Measurements from ENCODE around the gene CLEC2D.
"Not testable (repeated sequence)": the region's sequence is repeated elsewhere in the genome, so short reads cannot be mapped to it uniquely, and the experiment has no call there.

Gene CLEC2D

DNA sequence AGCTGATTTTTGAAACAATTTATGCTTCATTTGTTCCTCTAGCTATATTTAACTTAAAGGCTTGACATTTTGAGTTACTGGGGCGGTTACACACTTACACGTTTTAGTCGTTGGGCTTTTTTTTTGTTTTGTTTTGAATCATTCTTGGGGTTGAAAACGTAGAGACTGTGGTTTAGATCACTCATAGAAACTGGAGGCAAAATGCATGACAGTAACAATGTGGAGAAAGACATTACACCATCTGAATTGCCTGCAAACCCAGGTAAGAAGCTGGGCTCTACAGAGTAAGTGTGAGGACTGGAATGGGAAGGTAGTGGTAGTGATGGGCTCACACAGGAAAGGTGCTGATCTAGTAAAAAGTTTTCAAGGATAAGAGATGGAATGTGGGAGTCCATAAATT lies at the start of gene CLEC2D:
TSS of gene CLEC2D (plus strand) at position 180 of the 400 bp plus-strand sequence. CDS start at position 202, 22 bp downstream.
- DNase-seq (ENCODE audit: low read depth in 3 of 3, low spot score in 1 of 3), result no peak

DNA sequence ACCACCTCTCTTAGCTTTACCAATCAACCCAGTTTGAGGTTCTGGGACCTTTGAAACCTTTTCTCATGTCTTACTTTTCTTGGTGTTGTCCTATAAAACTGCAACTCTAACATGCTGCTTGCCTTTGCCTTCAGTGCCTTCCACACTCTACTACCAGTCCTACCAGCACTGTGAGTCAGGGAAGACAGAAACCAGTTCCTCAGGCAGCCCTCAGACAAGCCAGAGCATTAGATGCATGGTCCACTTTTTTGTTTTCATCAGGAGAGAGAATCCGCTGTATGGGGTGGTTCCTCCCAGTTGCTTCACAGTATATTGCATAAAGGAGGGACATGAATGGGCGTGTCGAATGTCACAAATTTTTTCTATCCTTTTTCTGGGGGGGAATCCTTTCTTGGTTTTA lies 44.5 kb upstream of the CLEC2D start:
- DNase-seq (ENCODE audit: low read depth in 3 of 3, low spot score in 1 of 3), result no peak

GRCh38 chr12:9626291-9626690 lies 43.2 kb upstream of the CLEC2D start:
- DNase-seq (ENCODE audit: low read depth in 3 of 3, low spot score in 1 of 3), result no peak

GRCh38 chr12:9626821-9627220 lies 42.7 kb upstream of the CLEC2D start:
- no peak for DNase-seq (ENCODE audit: low read depth in 3 of 3, low spot score in 1 of 3)

DNA sequence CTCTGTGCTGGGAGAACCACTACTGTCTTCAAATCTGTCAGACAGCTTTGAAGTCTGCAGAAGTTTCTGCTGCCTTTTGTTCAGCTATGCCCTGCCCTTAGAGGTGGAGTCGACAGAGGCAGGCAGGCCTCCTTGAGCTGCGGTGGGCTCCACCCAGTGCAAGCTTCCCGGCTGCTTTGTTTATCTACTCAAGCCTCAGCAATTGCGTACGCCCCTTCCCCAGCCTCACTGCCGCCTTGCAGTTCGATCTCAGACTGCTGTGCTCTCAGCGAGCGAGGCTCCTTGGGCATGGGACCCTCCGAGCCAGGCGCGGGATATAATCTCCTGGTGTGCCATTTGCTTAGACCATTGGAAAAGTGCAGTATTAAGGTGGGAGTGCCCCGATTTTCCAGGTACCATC lies 36.7 kb upstream of the CLEC2D start:
- DNase-seq (ENCODE audit: low read depth in 3 of 3, low spot score in 1 of 3), result no peak

DNA sequence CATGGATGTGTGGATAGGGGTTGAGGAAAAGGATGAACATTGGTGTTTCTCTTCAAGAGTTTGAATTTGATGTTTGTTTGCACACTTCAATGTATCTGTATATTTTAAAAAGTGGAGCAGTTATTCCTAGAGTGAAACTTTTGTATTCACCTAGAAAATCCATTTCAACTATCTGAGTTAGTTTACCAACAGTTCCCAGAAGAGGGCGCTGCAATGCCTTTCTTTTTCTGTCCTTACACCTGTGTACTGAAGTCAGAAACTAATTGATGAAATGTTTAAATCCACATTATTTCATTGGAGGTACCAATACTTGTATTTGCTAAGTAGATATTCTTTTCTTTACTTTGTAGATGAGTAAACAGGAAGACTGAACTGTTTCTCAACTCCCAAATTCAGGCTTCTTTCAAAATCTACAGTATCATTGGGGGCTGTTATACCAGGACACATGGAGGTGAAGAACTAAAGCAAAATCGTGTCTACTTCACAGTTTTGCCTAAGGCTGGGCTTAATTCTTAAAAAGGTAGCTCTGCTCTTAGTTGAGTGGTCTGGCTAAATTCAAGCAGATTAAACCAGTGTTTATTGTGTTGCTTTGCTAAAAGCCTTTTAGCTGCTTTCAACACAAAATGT lies 35.2 kb upstream of the CLEC2D start:
- peak; percentile 52 to 65 (median 64) for DNase-seq (ENCODE audit: low read depth in 3 of 3, low spot score in 1 of 3)

GRCh38 chr12:9634969-9635754 lies 34.4 kb upstream of the CLEC2D start:
- no peak for DNase-seq (ENCODE audit: low read depth in 3 of 3, low spot score in 1 of 3)

DNA sequence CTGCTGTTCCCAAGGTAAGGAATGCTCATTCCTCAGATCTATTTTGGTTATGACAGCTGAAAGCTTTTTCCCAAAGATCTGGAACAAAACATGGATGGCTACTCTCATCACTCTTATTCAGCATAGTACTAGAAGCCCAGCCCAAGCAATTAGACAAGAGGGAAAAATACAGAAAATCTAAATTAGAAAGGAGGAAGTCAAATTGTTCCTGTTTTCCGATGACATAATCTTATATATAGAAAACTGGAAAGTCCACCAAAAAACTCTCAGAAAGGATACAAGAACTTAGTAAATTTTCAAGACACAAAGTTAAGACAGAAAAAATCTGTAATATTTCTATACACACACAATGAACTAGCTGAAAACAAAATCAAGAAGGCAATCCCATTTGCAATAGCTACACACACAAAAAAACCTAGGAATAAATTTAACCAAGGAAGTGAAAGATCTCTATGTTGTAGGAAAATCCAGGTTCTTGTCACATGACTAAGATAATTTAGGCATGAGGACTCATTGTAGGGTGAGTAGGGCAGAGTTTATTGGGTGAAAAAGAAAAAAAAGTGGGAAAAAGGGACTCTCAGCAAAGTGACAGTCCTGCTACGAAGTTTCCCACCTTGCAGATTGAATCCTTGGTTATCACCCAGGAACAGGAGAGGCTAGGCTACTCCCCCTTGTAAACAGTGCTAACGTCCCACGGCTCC lies 33.2 kb upstream of the CLEC2D start:
- no peak for DNase-seq (ENCODE audit: low read depth in 3 of 3, low spot score in 1 of 3)

DNA sequence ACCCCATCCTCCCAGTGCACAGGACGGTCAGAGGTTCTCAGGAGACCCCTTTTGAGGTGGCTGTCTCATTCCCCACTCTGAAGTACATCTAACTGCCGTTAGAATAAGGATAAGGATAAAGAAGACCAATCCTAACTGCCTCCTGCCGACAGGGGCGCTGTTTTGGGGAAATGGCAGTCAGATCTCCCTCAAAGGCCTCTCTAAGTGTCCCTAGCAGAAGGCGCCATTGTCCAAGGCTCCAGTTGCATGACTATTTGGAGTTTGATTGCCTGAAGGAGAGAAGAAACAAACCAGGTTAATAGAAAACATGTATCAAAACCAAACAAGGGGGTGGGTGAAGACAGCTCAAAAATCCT lies 32.7 kb upstream of the CLEC2D start:
- DNase-seq (ENCODE audit: low read depth in 3 of 3, low spot score in 1 of 3), result no peak

- DNase-seq (ENCODE audit: low read depth in 3 of 3, low spot score in 1 of 3), result no peak
These were observed 29.5 kb upstream of the CLEC2D start for GRCh38 chr12:9640024-9640423.

GRCh38 chr12:9642606-9643265 lies 26.8 kb upstream of the CLEC2D start:
- no peak for DNase-seq (ENCODE audit: low read depth in 3 of 3, low spot score in 1 of 3)

DNA sequence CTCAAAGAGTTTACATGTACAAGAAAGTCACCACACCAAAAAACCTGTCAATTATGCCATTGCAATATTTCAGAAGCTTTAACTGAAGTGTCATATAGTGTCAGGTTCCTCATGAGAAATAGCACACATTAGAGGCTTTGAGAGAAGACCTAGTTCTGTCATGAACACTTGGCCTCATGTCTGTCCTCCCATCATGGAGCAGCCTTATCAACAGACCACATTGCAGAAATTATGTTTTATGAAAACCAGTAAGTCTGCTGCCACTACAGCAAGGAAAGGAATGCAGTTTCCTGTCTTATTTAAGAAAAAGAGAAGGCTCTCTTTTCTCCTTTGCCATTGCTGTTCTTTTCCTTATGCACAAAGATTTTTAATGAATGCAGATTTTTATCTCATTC lies 26.2 kb upstream of the CLEC2D start:
- DNase-seq (ENCODE audit: low read depth in 3 of 3, low spot score in 1 of 3), result no peak

- not testable (repeated sequence) for DNase-seq (ENCODE audit: low read depth in 3 of 3, low spot score in 1 of 3)
These were observed 24.4 kb upstream of the CLEC2D start for GRCh38 chr12:9644985-9645551.

DNA sequence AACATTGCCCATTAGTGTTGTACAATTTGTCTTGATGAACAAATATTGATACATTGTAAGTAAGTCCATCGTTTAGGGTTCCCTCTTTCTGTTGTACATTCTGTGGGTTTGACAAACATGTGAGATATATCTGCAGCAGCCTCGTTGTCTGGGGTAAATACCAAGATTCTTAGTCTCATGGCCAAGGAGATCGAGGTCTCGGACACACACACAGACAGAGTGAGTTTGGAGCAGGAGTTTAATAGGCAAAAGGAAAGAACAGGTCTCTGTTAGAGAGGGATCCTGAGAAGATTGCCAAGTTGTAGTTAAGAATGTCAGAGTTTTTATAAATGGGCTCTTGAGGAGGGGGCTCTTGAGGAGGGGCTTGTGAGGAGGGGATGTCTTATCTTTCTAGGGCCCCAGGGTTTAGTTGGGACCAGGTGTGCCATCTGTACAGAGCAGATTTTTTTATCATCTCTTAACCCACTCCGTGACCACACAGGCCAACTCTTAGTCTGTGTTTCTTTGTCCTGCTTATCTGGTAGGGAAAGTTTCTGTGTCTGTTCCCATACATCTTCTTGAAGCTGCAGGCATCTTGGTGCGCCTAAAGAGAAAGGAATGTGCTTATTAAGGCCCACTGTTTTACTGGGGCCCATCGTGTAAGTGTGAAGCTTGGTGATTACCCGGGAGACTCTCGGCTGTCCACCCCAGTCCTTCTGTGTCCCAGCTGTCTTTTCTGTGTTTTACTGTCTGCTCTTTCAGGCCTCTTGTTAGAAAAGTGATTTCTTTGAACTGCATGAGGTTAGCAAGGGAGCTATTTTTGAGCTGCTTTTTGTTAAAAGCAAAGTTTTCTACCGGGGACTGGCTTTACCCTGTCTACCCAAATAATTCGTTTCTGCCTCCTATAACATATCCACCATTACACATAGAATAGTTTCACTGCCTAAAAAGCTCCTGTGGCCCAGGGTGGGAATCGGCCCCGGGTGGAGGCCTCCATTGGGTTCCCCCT lies 22.4 kb upstream of the CLEC2D start:
- no peak for DNase-seq (ENCODE audit: low read depth in 3 of 3, low spot score in 1 of 3)

DNA sequence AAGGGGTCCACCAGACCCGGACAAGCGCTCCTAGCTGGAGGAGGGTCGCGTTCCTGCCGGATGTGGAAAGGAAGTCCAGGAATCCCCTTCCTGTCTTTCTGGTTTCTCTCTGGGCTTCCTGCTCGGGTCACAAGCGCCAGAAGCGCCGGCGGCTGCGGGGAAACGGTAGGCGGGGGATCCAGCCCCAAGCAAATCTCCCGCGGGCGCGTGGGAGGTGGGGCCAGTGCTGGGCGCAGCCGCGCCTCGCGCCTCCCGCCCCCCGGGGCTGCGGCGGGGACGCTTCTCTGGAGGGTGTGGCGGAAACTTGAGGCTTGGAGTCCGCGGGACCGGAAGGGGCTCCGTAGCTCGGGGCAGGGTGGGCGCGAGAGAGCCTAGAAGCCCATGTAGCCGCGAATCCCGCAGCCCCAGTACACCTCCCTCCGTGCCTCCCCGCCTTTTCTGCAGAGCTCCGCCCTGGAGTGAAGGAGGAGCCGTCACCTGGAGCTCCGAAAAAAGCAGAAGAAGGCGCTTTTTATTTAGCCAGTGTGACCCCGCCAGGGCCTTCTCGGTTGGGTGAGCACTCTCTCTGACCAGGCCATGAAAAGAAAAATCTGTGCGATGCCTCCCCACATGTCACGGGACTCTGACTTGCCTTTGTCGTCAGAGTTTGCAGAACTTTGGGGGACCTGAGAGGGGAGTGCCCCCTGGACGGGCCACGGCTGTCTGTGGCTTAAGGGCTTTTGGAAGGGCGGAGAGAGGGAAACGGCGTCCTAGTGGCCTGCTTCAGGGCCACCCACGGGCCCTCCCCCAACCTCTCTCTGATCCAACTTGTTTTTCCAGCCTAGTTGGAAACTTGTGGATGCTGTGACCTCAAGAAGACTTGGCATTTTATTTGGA lies 21.4 kb upstream of the CLEC2D start:
- DNase-seq (ENCODE audit: low read depth in 3 of 3, low spot score in 1 of 3), result peak; percentile 62 to 78 (median 71)

GRCh38 chr12:9648701-9649531 lies 20.6 kb upstream of the CLEC2D start:
- DNase-seq (ENCODE audit: low read depth in 3 of 3, low spot score in 1 of 3), result no peak

- no peak for DNase-seq (ENCODE audit: low read depth in 3 of 3, low spot score in 1 of 3)
These were observed 20.0 kb upstream of the CLEC2D start for GRCh38 chr12:9649532-9649940.

GRCh38 chr12:9650151-9650576 lies 19.3 kb upstream of the CLEC2D start:
- DNase-seq (ENCODE audit: low read depth in 3 of 3, low spot score in 1 of 3), result no peak

All from stimulated activated CD4-positive, alpha-beta T cell treated with anti-CD3 and anti-CD28 coated beads, TNF-alpha, amount 100 ng/mL, for 1 hour (primary cell).